A549 (cell line): ENCODE measurements around the gene ASB5.

Experiments used
- CTCF ChIP-seq: fragments of >200 bp; sonication (Bioruptor Twin); formaldehyde crosslinking; IDR thresholded peaks from 3 replicates; pipeline ENCODE4 v1.5.1; 2016
- JUNB ChIP-seq: fragments of >200 bp; sonication (Bioruptor Twin); formaldehyde crosslinking; IDR thresholded peaks from 2 replicates; pipeline ENCODE4 v1.6.1; 2016

- TF ChIP-seq JUNB (no peak), CTCF (no peak)
These were observed 40.8 kb upstream of the ASB5 start for GRCh38 chr4:176309772-176310171.
